WTC11 (cell line): ENCODE results near the gene KCNIP1. TPM values are rescaled to one million over a fixed set of nuclear protein-coding genes. Genes with fewer than 3 reads are reported as not detected.

ENCODE experiments used
- ATAC-seq: fragments of 200-7000 bp; cut with Tn5 transposase; 2 replicates; pipeline ENCODE4 v1.10.0; 2021; ENCODE audit warnings: mild to moderate bottlenecking, moderate library complexity
- CTCF ChIA-PET: fragments of 300-600 bp; sonication (Branson Sonifier 250); formaldehyde crosslinking; loops from one replicate; lab custom pipeline; 2021; ENCODE audit warnings: antibody characterized with exemption; lab: Charles Lee
- POLR2A ChIA-PET: fragments of 350-600 bp; sonication (Branson Sonifier 250); formaldehyde crosslinking; loops from one replicate; lab custom pipeline; 2021; ENCODE audit warnings: antibody characterized with exemption; lab: Charles Lee
- DNase-seq: peaks from one replicate; pipeline ENCODE4 v3.0.0; 2021; ENCODE audit warnings: low spot score
- H3K27ac Mint-ChIP-seq: 2 replicates; pipeline ENCODE4 v1.8.0; 2021; ENCODE audit warnings: mixed read lengths
- H3K27me3 Mint-ChIP-seq: 2 replicates; pipeline ENCODE4 v1.8.0; 2021; ENCODE audit warnings: low read depth, mild to moderate bottlenecking, moderate library complexity, mixed read lengths
- H3K36me3 Mint-ChIP-seq: 2 replicates; pipeline ENCODE4 v1.8.0; 2021; ENCODE audit warnings: mixed read lengths
- H3K4me1 Mint-ChIP-seq: 2 replicates; pipeline ENCODE4 v1.8.0; 2022; ENCODE audit warnings: mixed read lengths
- H3K4me3 Mint-ChIP-seq: 2 replicates; pipeline ENCODE4 v1.8.0; 2021; ENCODE audit warnings: mild to moderate bottlenecking, moderate library complexity, mixed read lengths
- H3K9me3 Mint-ChIP-seq: 2 replicates; pipeline ENCODE4 v1.8.0; 2021; ENCODE audit warnings: mixed read lengths
- ELF4 ChIP-seq: sonication (generic); formaldehyde crosslinking; IDR thresholded peaks from 2 replicates; pipeline ENCODE4 v1.8.1; 2022; ENCODE audit warnings: low read depth, mild to moderate bottlenecking, moderate library complexity, missing genetic modification reagents
- ESRRA ChIP-seq: sonication (generic); formaldehyde crosslinking; IDR thresholded peaks from 2 replicates; pipeline ENCODE4 v1.8.1; 2022; ENCODE audit warnings: mild to moderate bottlenecking, missing genetic modification reagents, borderline replicate concordance
- ETV6 ChIP-seq: sonication (generic); formaldehyde crosslinking; IDR thresholded peaks from 2 replicates; pipeline ENCODE4 v1.8.1; 2022; ENCODE audit warnings: mild to moderate bottlenecking, missing genetic modification reagents
- FOXJ3 ChIP-seq: sonication (generic); formaldehyde crosslinking; IDR thresholded peaks from 2 replicates; pipeline ENCODE4 v1.9.0; 2021; ENCODE audit warnings: missing genetic modification reagents, mild to moderate bottlenecking, borderline replicate concordance
- MYBL2 ChIP-seq: sonication (generic); formaldehyde crosslinking; IDR thresholded peaks from 2 replicates; pipeline ENCODE4 v1.8.1; 2023; ENCODE audit warnings: mild to moderate bottlenecking, moderate library complexity, missing genetic modification reagents
- NR3C1 ChIP-seq: sonication (generic); formaldehyde crosslinking; conservative IDR thresholded peaks from 2 replicates; pipeline ENCODE4 v1.8.1; 2023; ENCODE audit warnings: low read depth, mild to moderate bottlenecking, missing genetic modification reagents
- SMAD3 ChIP-seq: sonication (generic); formaldehyde crosslinking; IDR thresholded peaks from 2 replicates; pipeline ENCODE4 v1.8.0; 2022; ENCODE audit warnings: missing genetic modification reagents, mild to moderate bottlenecking, borderline replicate concordance
- SOX15 ChIP-seq: fragments of 250-450 bp; sonication (Bioruptor Pico); IDR thresholded peaks from 2 replicates; pipeline ENCODE4 v1.9.0; 2021; ENCODE audit warnings: mild to moderate bottlenecking
- SP1 ChIP-seq: sonication (generic); formaldehyde crosslinking; conservative IDR thresholded peaks from 2 replicates; pipeline ENCODE4 v1.8.1; 2022; ENCODE audit warnings: missing genetic modification reagents
- ZNF317 ChIP-seq: sonication (generic); formaldehyde crosslinking; IDR thresholded peaks from 2 replicates; pipeline ENCODE4 v1.8.1; 2023; ENCODE audit warnings: low read depth, mild to moderate bottlenecking, moderate library complexity, missing genetic modification reagents, borderline replicate concordance
- ZNF416 ChIP-seq: fragments of 250-450 bp; sonication (Bioruptor Pico); IDR thresholded peaks from 2 replicates; pipeline ENCODE4 v1.9.0; 2021; ENCODE audit warnings: mild to moderate bottlenecking, inconsistent platforms
- total RNA-seq: library from RNA; stranded (reverse); gene quantifications from 3 replicates; pipeline ENCODE4 v1.2.3, GENCODE V29; 2021
- TF ChIP-seq, protein P1 (sequence below): fragments of 250-450 bp; sonication (Bioruptor Pico); IDR thresholded peaks from 2 replicates; pipeline ENCODE4 v1.9.0; 2021; ENCODE audit warnings: moderate library complexity, mild to moderate bottlenecking, inconsistent platforms, borderline replicate concordance
- TF ChIP-seq, protein P2 (sequence below): sonication (generic); formaldehyde crosslinking; IDR thresholded peaks from 2 replicates; pipeline ENCODE4 v1.8.1; 2022; ENCODE audit warnings: mild to moderate bottlenecking, missing genetic modification reagents, moderate library complexity, borderline replicate concordance
- TF ChIP-seq, protein P3 (sequence below): sonication (generic); formaldehyde crosslinking; IDR thresholded peaks from 2 replicates; pipeline ENCODE4 v1.8.0; 2022; ENCODE audit warnings: mild to moderate bottlenecking, missing genetic modification reagents
- TF ChIP-seq, protein P4 (sequence below): sonication (generic); formaldehyde crosslinking; IDR thresholded peaks from 2 replicates; pipeline ENCODE4 v1.8.1; 2022; ENCODE audit warnings: low read depth, missing genetic modification reagents, borderline replicate concordance
- TF ChIP-seq, protein P5 (sequence below): fragments of 250-450 bp; sonication (Bioruptor Pico); IDR thresholded peaks from 2 replicates; pipeline ENCODE4 v1.9.0; 2021; ENCODE audit warnings: mild to moderate bottlenecking
- TF ChIP-seq, protein P6 (sequence below): sonication (generic); formaldehyde crosslinking; IDR thresholded peaks from 2 replicates; pipeline ENCODE4 v1.8.1; 2022; ENCODE audit warnings: missing genetic modification reagents, borderline replicate concordance
- TF ChIP-seq, protein P7 (sequence below): sonication (generic); formaldehyde crosslinking; IDR thresholded peaks from 2 replicates; pipeline ENCODE4 v1.8.0; 2022; ENCODE audit warnings: mild to moderate bottlenecking, missing genetic modification reagents

The KCNIP1 gene
- total RNA-seq, 1 experiment from 2014 or later, result 0.59 TPM

DNA sequence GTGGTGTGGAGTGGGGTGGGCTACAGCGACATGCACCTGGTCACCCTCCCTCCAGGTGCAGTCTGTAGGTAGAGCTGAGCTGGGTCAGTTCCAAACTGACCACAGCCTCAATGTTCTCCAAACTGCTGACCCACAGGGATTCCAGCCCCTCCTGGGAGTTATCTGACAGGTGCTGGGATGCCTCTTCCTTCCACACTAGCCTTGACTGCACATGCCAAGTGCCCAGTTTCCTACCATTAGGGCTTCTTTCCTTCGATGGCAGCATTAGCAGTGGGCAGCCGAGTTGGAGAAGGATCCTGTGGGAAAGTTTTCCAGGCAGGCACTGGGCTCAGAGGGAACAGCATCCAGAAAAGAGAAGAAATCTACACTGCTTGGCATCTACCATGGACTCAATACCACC lies 215.7 kb downstream of the KCNIP1 start:
- CTCF ChIA-PET, result interaction anchor here (1.5 to 1.6 kb wide), 2 partner anchors 25 to 86 kb away, joined by 4 to 6 read pairs; no protein-coding TSS in a partner anchor

DNA sequence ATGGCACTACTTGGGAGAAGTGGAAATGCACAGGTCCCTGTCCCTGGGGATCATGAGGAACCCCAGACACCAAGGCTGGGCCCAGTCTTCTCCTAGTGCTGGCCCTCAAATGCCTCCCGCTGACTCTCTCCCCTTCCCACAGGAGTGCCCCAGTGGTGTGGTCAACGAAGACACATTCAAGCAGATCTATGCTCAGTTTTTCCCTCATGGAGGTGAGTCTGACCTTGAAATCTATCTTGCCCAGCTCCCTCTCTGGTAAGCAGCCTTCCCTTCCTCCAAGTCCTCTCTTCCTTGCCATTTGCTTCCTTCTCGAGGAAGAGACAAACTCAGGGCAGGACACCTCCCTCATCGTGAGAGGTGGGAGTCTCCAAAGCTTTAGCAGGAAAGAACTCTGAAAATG lies 216.4 kb downstream of the KCNIP1 start:
- peaks cover 6% of the 10 kb centered on the region; the same call in 1 of the 2 replicates for H3K36me3 Mint-ChIP-seq
- no peak overlapping the region for H3K4me3 Mint-ChIP-seq
- ATAC-seq (no peak), DNase-seq (no peak)
- ChIA-PET POLR2A (no interaction called here), CTCF (interaction anchor here (1.3 to 1.6 kb wide), 3 partner anchors 24 to 87 kb away, joined by 3 to 6 read pairs (median 4); no protein-coding TSS in a partner anchor)
- H3K9me3 Mint-ChIP-seq, result peaks cover 14% of the 10 kb centered on the region
- peaks cover 5% of the 10 kb centered on the region; the same call in 1 of the 2 replicates for H3K4me1 Mint-ChIP-seq
- TF ChIP-seq ZNF317 (CRISPR knock-in tag) (no peak), SMAD3 (no peak), MYBL2 (CRISPR knock-in tag) (no peak), NR3C1 (CRISPR knock-in tag) (no peak), ETV6 (no peak)
- TF ChIP-seq, protein P1, sequence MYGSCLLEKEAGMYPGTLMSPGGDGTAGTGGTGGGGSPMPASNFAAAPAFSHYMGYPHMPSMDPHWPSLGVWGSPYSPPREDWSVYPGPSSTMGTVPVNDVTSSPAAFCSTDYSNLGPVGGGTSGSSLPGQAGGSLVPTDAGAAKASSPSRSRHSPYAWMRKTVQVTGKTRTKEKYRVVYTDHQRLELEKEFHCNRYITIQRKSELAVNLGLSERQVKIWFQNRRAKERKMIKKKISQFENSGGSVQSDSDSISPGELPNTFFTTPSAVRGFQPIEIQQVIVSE, result no peak
- TF ChIP-seq, protein P2, sequence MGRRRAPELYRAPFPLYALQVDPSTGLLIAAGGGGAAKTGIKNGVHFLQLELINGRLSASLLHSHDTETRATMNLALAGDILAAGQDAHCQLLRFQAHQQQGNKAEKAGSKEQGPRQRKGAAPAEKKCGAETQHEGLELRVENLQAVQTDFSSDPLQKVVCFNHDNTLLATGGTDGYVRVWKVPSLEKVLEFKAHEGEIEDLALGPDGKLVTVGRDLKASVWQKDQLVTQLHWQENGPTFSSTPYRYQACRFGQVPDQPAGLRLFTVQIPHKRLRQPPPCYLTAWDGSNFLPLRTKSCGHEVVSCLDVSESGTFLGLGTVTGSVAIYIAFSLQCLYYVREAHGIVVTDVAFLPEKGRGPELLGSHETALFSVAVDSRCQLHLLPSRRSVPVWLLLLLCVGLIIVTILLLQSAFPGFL (CRISPR knock-in tag), result no peak
- TF ChIP-seq, protein P3, sequence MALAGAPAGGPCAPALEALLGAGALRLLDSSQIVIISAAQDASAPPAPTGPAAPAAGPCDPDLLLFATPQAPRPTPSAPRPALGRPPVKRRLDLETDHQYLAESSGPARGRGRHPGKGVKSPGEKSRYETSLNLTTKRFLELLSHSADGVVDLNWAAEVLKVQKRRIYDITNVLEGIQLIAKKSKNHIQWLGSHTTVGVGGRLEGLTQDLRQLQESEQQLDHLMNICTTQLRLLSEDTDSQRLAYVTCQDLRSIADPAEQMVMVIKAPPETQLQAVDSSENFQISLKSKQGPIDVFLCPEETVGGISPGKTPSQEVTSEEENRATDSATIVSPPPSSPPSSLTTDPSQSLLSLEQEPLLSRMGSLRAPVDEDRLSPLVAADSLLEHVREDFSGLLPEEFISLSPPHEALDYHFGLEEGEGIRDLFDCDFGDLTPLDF (CRISPR knock-in tag), result no peak
- TF ChIP-seq, protein P4, sequence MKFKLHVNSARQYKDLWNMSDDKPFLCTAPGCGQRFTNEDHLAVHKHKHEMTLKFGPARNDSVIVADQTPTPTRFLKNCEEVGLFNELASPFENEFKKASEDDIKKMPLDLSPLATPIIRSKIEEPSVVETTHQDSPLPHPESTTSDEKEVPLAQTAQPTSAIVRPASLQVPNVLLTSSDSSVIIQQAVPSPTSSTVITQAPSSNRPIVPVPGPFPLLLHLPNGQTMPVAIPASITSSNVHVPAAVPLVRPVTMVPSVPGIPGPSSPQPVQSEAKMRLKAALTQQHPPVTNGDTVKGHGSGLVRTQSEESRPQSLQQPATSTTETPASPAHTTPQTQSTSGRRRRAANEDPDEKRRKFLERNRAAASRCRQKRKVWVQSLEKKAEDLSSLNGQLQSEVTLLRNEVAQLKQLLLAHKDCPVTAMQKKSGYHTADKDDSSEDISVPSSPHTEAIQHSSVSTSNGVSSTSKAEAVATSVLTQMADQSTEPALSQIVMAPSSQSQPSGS, result no peak
- H3K27me3 Mint-ChIP-seq, result peaks cover 3% of the 10 kb centered on the region; the same call in 1 of the 2 replicates
- H3K27ac Mint-ChIP-seq, result no peak overlapping the region

More for the DNA sequence above, 215.7 kb downstream of the KCNIP1 start:
- POLR2A ChIA-PET, result no interaction called here
- H3K4me1 Mint-ChIP-seq, result peaks cover 5% of the 10 kb centered on the region; the same call in 1 of the 2 replicates
- H3K36me3 Mint-ChIP-seq, result peaks cover 6% of the 10 kb centered on the region; the same call in 1 of the 2 replicates
- no peak for TF ChIP-seq ZNF416 (CRISPR knock-in tag)
- no peak for TF ChIP-seq SP1 (CRISPR knock-in tag)
- TF ChIP-seq, protein P5, sequence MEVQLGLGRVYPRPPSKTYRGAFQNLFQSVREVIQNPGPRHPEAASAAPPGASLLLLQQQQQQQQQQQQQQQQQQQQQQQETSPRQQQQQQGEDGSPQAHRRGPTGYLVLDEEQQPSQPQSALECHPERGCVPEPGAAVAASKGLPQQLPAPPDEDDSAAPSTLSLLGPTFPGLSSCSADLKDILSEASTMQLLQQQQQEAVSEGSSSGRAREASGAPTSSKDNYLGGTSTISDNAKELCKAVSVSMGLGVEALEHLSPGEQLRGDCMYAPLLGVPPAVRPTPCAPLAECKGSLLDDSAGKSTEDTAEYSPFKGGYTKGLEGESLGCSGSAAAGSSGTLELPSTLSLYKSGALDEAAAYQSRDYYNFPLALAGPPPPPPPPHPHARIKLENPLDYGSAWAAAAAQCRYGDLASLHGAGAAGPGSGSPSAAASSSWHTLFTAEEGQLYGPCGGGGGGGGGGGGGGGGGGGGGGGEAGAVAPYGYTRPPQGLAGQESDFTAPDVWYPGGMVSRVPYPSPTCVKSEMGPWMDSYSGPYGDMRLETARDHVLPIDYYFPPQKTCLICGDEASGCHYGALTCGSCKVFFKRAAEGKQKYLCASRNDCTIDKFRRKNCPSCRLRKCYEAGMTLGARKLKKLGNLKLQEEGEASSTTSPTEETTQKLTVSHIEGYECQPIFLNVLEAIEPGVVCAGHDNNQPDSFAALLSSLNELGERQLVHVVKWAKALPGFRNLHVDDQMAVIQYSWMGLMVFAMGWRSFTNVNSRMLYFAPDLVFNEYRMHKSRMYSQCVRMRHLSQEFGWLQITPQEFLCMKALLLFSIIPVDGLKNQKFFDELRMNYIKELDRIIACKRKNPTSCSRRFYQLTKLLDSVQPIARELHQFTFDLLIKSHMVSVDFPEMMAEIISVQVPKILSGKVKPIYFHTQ (CRISPR knock-in tag), result no peak
- TF ChIP-seq FOXJ3 (CRISPR knock-in tag), result no peak
- H3K27me3 Mint-ChIP-seq, result peaks cover 3% of the 10 kb centered on the region; the same call in 1 of the 2 replicates
- ATAC-seq, result no peak
- no peak overlapping the region for H3K4me3 Mint-ChIP-seq
- H3K27ac Mint-ChIP-seq, result no peak overlapping the region
- peaks cover 14% of the 10 kb centered on the region for H3K9me3 Mint-ChIP-seq
- DNase-seq, result no peak

DNA sequence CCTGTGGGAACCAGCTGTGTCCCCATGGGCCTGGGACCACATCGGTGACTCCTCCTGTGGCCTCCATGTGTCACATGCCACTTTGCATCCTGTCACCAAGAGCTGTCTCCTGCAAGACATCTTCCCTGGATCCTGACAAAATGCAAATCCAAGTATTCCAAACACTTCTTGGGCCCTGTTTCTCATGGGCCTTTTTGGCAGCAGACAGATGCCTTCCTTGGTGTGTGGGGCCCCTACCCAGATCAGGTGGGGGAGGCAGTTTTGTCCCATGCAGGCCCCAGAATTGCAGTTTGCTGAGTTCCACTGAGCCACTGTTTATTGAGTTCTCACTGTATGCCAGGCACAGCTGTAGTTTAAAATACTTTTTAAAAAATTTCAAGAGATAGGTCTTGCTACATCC lies 217.2 kb downstream of the KCNIP1 start:
- CTCF ChIA-PET, result interaction anchor here (0.6 to 1.6 kb wide), 4 partner anchors 23 to 88 kb away, joined by 3 to 6 read pairs (median 4); no protein-coding TSS in a partner anchor
- peaks cover 6% of the 10 kb centered on the region; the same call in 1 of the 2 replicates for H3K36me3 Mint-ChIP-seq
- ATAC-seq (no peak), DNase-seq (no peak)
- H3K4me1 Mint-ChIP-seq, result peaks cover 5% of the 10 kb centered on the region; the same call in 1 of the 2 replicates
- peaks cover 3% of the 10 kb centered on the region; the same call in 1 of the 2 replicates for H3K27me3 Mint-ChIP-seq
- H3K27ac Mint-ChIP-seq, result no peak overlapping the region
- POLR2A ChIA-PET, result no interaction called here
- H3K9me3 Mint-ChIP-seq, result peaks cover 14% of the 10 kb centered on the region
- no peak overlapping the region for H3K4me3 Mint-ChIP-seq
- TF ChIP-seq ETV6, result no peak
- TF ChIP-seq ZNF317 (CRISPR knock-in tag), result no peak
- TF ChIP-seq SP1 (CRISPR knock-in tag), result no peak
- TF ChIP-seq, protein P3 (CRISPR knock-in tag), result no peak
- TF ChIP-seq, protein P6, sequence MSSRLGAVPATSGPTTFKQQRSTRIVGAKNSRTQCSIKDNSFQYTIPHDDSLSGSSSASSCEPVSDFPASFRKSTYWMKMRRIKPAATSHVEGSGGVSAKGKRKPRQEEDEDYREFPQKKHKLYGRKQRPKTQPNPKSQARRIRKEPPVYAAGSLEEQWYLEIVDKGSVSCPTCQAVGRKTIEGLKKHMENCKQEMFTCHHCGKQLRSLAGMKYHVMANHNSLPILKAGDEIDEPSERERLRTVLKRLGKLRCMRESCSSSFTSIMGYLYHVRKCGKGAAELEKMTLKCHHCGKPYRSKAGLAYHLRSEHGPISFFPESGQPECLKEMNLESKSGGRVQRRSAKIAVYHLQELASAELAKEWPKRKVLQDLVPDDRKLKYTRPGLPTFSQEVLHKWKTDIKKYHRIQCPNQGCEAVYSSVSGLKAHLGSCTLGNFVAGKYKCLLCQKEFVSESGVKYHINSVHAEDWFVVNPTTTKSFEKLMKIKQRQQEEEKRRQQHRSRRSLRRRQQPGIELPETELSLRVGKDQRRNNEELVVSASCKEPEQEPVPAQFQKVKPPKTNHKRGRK (CRISPR knock-in tag), result no peak
- TF ChIP-seq ELF4, result no peak
- no peak for TF ChIP-seq ESRRA (CRISPR knock-in tag)
- TF ChIP-seq SOX15 (CRISPR knock-in tag), result no peak
- TF ChIP-seq, protein P7, sequence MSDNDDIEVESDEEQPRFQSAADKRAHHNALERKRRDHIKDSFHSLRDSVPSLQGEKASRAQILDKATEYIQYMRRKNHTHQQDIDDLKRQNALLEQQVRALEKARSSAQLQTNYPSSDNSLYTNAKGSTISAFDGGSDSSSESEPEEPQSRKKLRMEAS (CRISPR knock-in tag), result no peak
